Tibial artery (tissue), 4 donors: ENCODE measurements around the gene ATP5PB.

ENCODE experiments used
- DNase-seq, 2 donors: peaks; one replicate each; pipeline ENCODE4 v3.0.0-alpha.2; 2019
- H3K27ac ChIP-seq, 2 donors: fragments of 200-600 bp; sonication (generic) in 1 of 2; 1 replicate in 1 of 2; 2 replicates in 1 of 2; pipeline ENCODE4 v1.5.1; 2018 to 2019; ENCODE audit warnings: mild to moderate bottlenecking in 1 of 2
- H3K27me3 ChIP-seq, 2 donors: fragments of 200-600 bp; sonication (generic) in 1 of 2; one replicate each; pipeline versions ENCODE4 v1.5.1 to v1.6.0; 2016 to 2019
- H3K36me3 ChIP-seq, 3 donors: fragments of 200-600 bp; sonication (generic) in 2 of 3; one replicate each; pipeline ENCODE4 v1.5.1; 2016 to 2019; ENCODE audit warnings: mild to moderate bottlenecking in 2 of 3
- H3K4me1 ChIP-seq, 4 donors: fragments of 200-600 bp; sonication (generic) in 2 of 4; 1 replicate in 3 of 4; 2 replicates in 1 of 4; pipeline ENCODE4 v1.5.1; 2016 to 2019
- H3K4me3 ChIP-seq, 2 donors: fragments of 200-600 bp; sonication (generic) in 1 of 2; 1 replicate in 1 of 2; 2 replicates in 1 of 2; pipeline ENCODE4 v1.5.1; 2018 to 2019; ENCODE audit warnings: mild to moderate bottlenecking in 2 of 2
- H3K9me3 ChIP-seq, 3 donors: fragments of 200-600 bp; sonication (generic) in 1 of 3; one replicate each; pipeline ENCODE4 v1.5.1; 2016 to 2019
- CTCF ChIP-seq, 2 experiments: fragments of 200-600 bp in 1 of 2; fragments of 450-650 bp in 1 of 2; IDR thresholded peaks; one replicate each; pipeline ENCODE4 v1.5.1; 2017 to 2019; ENCODE audit warnings: antibody characterized with exemption in 2 of 2, mild to moderate bottlenecking in 1 of 2, moderate library complexity in 1 of 2
- intact Hi-C: fragments of 100-400 bp; cut with DNase I; formaldehyde crosslinking; loops from one replicate; pipeline ENCODE4 v1.15.0; 2023; ENCODE audit warnings: low total_unique reads

Gene ATP5PB

GRCh38 chr1:111448482-111448917 lies 764 bp upstream of the ATP5PB start:
- Histone ChIP-seq H3K4me1 (peaks cover 0 to 49% (median 33%) of the 10 kb centered on the region in 4 donors), H3K9me3 (no peaks in the 10 kb centered on the region), H3K4me3 (peak overlapping the region; percentile 79 to 93), H3K27me3 (no peaks in the 10 kb centered on the region), H3K36me3 (peaks cover 4 to 32% (median 24%) of the 10 kb centered on the region in 3 donors), H3K27ac (peak overlapping the region; percentile 82 to 89)
- intact Hi-C loops: no loop called here
- no peak for TF ChIP-seq CTCF (IDR thresholded peaks at IDR 0.05)
- no peak for DNase-seq

- intact Hi-C loops: no loop called here
- peak overlapping the region; percentile 82 to 89 for H3K27ac ChIP-seq
- H3K27me3 ChIP-seq: no peaks in the 10 kb centered on the region
- H3K9me3 ChIP-seq: no peaks in the 10 kb centered on the region
- H3K4me1 ChIP-seq: peaks cover 0 to 55% (median 34%) of the 10 kb centered on the region in 4 donors
- H3K4me3 ChIP-seq: peak overlapping the region; percentile 79 to 93
- no peak for TF ChIP-seq CTCF (IDR thresholded peaks at IDR 0.05)
- H3K36me3 ChIP-seq: peaks cover 0 to 32% (median 26%) of the 10 kb centered on the region in 3 donors
- DNase-seq: no peak
Measured at GRCh38 chr1:111449703-111450017, 396 bp downstream of the ATP5PB start.

- Histone ChIP-seq H3K36me3 (peaks cover 0 to 30% (median 26%) of the 10 kb centered on the region in 3 donors), H3K4me1 (peaks cover 0 to 60% (median 35%) of the 10 kb centered on the region in 4 donors), H3K4me3 (peak overlapping the region; percentile 79 to 93), H3K27ac (peak overlapping the region; percentile 82 to 89), H3K9me3 (no peaks in the 10 kb centered on the region), H3K27me3 (no peaks in the 10 kb centered on the region)
- no peak for DNase-seq
- no peak for TF ChIP-seq CTCF (IDR thresholded peaks at IDR 0.05)
- intact Hi-C loops: no loop called here
Measured at GRCh38 chr1:111450185-111450584, 921 bp downstream of the ATP5PB start.

- Histone ChIP-seq H3K4me3 (no peak overlapping the region), H3K9me3 (no peaks in the 10 kb centered on the region), H3K27ac (no peak overlapping the region), H3K4me1 (peaks cover 0 to 58% (median 32%) of the 10 kb centered on the region in 4 donors), H3K27me3 (no peaks in the 10 kb centered on the region), H3K36me3 (peaks cover 17 to 33% (median 28%) of the 10 kb centered on the region in 3 donors)
- intact Hi-C loops: no loop called here
- no peak for DNase-seq
- no peak for TF ChIP-seq CTCF (IDR thresholded peaks at IDR 0.05)
Measured at GRCh38 chr1:111452581-111452980, 3.3 kb downstream of the ATP5PB start.

- intact Hi-C loops: no loop called here
- no peak for DNase-seq
- no peak overlapping the region for H3K27ac ChIP-seq
- H3K4me3 ChIP-seq: no peak overlapping the region
- H3K9me3 ChIP-seq: no peaks in the 10 kb centered on the region
- peaks cover 0 to 49% (median 23%) of the 10 kb centered on the region in 4 donors for H3K4me1 ChIP-seq
- H3K27me3 ChIP-seq: no peaks in the 10 kb centered on the region
- no peak for TF ChIP-seq CTCF (IDR thresholded peaks at IDR 0.05)
- peaks cover 29 to 44% (median 38%) of the 10 kb centered on the region in 3 donors for H3K36me3 ChIP-seq
Measured at GRCh38 chr1:111453706-111454105, 4.4 kb downstream of the ATP5PB start.
